Ovary (tissue), 3 donors: Measurements from ENCODE around the gene KLHL1.

Source experiments
- CTCF ChIP-seq, 3 donors: fragments of 450-650 bp in 2 of 3; fragments of 200-600 bp in 1 of 3; IDR thresholded peaks; one replicate each; pipeline versions ENCODE4 v1.5.1 to v1.8.0; 2016 to 2022; ENCODE audit warnings: antibody characterized with exemption in 3 of 3, mild to moderate bottlenecking in 1 of 3
- POLR2A ChIP-seq: fragments of 450-650 bp; IDR thresholded peaks from one replicate; pipeline ENCODE4 v1.6.1; 2017; ENCODE audit warnings: antibody characterized with exemption, mild to moderate bottlenecking, moderate library complexity
- donor health status: DM: no; HTN: no; CAD: no.

- no peak for TF ChIP-seq POLR2A
- no peak for TF ChIP-seq CTCF (IDR thresholded peaks at IDR 0.05)
Observed at GRCh38 chr13:69828527-69828926, 279.7 kb downstream of the KLHL1 start.
